Muscle layer of duodenum (tissue), 2 donors: ENCODE results near the gene PDS5A.
"Not testable (repeated sequence)": the region's sequence is repeated elsewhere in the genome, so short reads cannot be mapped to it uniquely, and the experiment has no call there.

Source experiments
- H3K27ac ChIP-seq: one replicate; pipeline ENCODE4 v1.7.0; 2013; ENCODE audit warnings: mild to moderate bottlenecking, low read length
- H3K27me3 ChIP-seq: one replicate; pipeline ENCODE4 v1.7.0; 2013; ENCODE audit warnings: low read depth, mild to moderate bottlenecking, control low read depth, low read length
- H3K36me3 ChIP-seq, 2 donors: one replicate each; pipeline ENCODE4 v1.7.0; 2013; ENCODE audit warnings: low read length in 2 of 2, control low read depth in 1 of 2, mild to moderate bottlenecking in 1 of 2; ENCODE audit not compliant: insufficient read depth in 2 of 2, control insufficient read depth in 1 of 2
- H3K4me1 ChIP-seq, 2 donors: one replicate each; pipeline ENCODE4 v1.7.0; 2013; ENCODE audit warnings: low read length in 2 of 2, mild to moderate bottlenecking in 2 of 2, control low read depth in 1 of 2, moderate library complexity in 1 of 2; ENCODE audit not compliant: insufficient read depth in 2 of 2, control insufficient read depth in 1 of 2
- H3K4me3 ChIP-seq, 2 donors: one replicate each; pipeline ENCODE4 v1.7.0; 2013; ENCODE audit warnings: low read length in 2 of 2, low read depth in 1 of 2, mild to moderate bottlenecking in 1 of 2
- H3K9me3 ChIP-seq, 2 donors: one replicate each; pipeline ENCODE4 v1.7.0; 2013; ENCODE audit warnings: low read length in 2 of 2, control low read depth in 1 of 2, mild to moderate bottlenecking in 1 of 2; ENCODE audit not compliant: control insufficient read depth in 1 of 2
- donor health status: healthy.

Gene PDS5A, protein sequence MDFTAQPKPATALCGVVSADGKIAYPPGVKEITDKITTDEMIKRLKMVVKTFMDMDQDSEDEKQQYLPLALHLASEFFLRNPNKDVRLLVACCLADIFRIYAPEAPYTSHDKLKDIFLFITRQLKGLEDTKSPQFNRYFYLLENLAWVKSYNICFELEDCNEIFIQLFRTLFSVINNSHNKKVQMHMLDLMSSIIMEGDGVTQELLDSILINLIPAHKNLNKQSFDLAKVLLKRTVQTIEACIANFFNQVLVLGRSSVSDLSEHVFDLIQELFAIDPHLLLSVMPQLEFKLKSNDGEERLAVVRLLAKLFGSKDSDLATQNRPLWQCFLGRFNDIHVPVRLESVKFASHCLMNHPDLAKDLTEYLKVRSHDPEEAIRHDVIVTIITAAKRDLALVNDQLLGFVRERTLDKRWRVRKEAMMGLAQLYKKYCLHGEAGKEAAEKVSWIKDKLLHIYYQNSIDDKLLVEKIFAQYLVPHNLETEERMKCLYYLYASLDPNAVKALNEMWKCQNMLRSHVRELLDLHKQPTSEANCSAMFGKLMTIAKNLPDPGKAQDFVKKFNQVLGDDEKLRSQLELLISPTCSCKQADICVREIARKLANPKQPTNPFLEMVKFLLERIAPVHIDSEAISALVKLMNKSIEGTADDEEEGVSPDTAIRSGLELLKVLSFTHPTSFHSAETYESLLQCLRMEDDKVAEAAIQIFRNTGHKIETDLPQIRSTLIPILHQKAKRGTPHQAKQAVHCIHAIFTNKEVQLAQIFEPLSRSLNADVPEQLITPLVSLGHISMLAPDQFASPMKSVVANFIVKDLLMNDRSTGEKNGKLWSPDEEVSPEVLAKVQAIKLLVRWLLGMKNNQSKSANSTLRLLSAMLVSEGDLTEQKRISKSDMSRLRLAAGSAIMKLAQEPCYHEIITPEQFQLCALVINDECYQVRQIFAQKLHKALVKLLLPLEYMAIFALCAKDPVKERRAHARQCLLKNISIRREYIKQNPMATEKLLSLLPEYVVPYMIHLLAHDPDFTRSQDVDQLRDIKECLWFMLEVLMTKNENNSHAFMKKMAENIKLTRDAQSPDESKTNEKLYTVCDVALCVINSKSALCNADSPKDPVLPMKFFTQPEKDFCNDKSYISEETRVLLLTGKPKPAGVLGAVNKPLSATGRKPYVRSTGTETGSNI (N-terminal part only)

DNA sequence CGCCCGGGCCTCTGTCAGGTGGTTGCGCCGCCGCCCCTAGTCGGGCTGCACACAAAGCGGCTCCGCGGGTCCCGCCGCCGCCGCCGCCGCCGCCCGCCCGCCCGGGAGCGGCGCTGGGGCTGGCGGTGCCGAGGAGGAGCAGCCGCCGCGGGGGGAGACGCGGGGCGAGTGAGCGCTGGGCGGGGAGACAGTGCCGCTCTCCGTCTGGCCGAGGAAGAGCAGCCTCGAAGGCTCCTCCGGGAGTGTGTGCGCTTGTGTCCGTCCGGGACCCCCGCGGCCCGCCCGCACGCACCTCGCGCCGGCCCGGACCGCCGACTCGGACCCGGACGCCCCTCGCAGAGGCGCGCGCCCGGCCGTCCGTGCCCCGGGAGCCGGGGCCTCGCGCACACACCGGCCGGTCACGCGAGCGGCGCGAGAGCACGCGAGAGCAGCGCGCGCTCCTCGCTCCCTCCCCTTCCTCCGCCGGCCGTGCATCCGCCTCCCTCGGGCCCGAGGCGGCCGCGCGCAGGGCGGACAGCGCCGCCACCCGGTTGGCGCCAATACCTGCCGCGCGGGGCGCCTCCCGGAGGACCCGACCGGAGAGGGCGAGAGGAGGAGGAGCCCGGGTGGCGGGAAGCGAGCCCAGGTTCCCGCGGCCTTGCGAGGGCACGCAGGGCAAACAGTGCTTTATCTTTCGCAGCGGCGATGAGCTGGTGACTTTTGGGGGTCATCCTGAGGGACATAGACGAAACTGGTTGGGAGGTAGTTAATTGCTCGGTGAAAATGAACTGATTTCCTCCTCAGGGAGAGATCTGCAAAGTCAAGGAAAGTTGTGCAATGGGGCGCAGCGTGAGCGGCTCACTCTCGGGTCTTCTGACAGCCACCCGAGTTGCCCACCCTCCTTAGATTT is at the start of gene PDS5A:
TSS of gene PDS5A (minus strand) at position 423 of the 889 bp plus-strand sequence. CDS start 1,334 bp downstream, outside the sequence.
- Histone ChIP-seq H3K27me3 (no peaks in the 10 kb centered on the region), H3K9me3 (no peaks in the 10 kb centered on the region), H3K36me3 (peaks cover 5 to 15% of the 10 kb centered on the region in 2 donors), H3K27ac (peak within 1 kb of the TSS; percentile 91), H3K4me1 (peaks cover 5 to 16% of the 10 kb centered on the region in 2 donors), H3K4me3 (peak within 1 kb of the TSS; percentile 80 to 97)

DNA sequence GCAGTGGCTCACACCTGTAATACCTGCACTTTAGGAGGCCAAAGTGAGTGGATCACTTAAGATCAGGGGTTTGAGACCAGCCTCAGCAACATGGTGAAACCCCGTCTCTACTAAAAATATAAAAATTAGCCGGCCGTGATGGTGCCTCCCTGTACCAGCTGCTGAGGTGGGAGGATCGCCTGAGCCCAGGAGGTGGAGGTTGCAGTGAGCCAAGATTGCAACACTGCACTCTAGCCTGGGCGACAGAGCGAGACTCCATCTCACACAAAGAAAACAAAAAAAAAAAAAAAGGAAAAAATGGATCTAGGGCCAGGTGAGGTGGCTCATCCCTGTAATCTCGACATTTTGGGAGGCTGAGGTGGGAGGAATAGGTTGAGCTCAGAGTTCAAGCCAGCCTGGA is 46.3 kb upstream of the PDS5A start:
- not testable (repeated sequence) for H3K9me3 ChIP-seq, H3K27me3 ChIP-seq, H3K27ac ChIP-seq, H3K4me1 ChIP-seq, H3K36me3 ChIP-seq, H3K4me3 ChIP-seq

DNA sequence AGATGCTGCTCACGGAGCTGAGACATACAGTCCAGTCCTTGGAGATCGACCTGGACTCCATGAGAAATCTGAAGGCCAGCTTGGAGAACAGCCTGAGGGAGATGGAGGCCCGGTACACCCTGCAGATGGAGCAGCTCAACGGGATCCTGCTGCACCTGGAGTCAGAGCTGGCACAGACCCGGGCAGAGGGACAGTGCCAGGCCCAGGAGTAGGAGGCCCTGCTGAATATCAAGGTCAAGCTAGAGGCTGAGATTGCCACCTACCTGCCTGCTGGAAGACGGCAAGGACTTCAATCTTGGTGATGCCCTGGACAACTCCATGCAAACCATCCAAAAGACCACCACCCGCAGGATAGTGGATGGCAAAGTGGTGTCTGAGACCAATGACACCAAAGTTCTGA is 43.4 kb upstream of the PDS5A start:
- not testable (repeated sequence) for H3K4me3 ChIP-seq, H3K27me3 ChIP-seq, H3K9me3 ChIP-seq, H3K36me3 ChIP-seq, H3K27ac ChIP-seq, H3K4me1 ChIP-seq

DNA sequence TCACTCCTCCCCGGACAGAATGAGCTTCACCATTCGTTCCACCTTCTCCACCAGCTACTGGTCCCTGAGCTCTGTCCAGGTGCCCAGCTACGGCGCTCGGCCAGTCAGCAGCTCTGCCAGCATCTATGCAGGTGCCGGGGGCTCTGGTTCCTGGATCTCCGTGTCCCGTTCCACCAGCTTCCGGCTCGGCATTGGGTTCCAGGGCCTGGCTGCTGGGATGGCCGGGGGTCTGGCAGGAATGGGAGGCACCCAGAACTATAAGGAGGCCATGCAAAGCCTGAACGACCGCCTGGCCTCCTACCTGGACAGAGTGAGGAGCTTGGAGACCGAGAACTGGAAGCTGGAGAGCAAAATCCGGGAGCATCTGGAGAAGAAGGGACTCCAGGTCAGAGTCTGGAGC is 42.5 kb upstream of the PDS5A start:
- no peak overlapping the region for H3K27ac ChIP-seq
- H3K4me1 ChIP-seq, result no peaks in the 10 kb centered on the region
- no peak overlapping the region for H3K4me3 ChIP-seq
- no peaks in the 10 kb centered on the region for H3K36me3 ChIP-seq
- no peaks in the 10 kb centered on the region for H3K9me3 ChIP-seq
- no peaks in the 10 kb centered on the region for H3K27me3 ChIP-seq

DNA sequence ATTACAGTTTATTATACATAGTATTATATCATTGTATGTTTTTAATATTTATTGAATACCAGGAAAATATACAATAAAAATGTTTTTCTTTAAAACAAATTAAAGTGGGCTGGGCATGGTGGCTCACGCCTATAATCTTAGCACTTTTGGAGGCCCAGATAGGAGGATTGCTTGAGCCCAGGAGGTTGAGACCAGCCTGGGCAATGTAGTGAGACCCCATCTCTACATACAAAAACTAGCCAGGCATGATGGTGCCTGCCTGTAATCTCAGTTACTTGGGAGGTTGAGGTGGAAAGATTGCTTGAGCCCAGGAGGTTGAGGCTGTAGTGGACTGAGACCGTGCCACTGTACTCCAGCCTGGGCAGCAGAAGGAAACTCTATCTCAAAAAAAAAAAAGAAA is 38.3 kb upstream of the PDS5A start:
- H3K4me1 ChIP-seq, result no peaks in the 10 kb centered on the region
- no peaks in the 10 kb centered on the region for H3K9me3 ChIP-seq
- H3K4me3 ChIP-seq, result no peak overlapping the region
- H3K36me3 ChIP-seq, result no peaks in the 10 kb centered on the region
- H3K27ac ChIP-seq, result no peak overlapping the region
- H3K27me3 ChIP-seq, result no peaks in the 10 kb centered on the region

DNA sequence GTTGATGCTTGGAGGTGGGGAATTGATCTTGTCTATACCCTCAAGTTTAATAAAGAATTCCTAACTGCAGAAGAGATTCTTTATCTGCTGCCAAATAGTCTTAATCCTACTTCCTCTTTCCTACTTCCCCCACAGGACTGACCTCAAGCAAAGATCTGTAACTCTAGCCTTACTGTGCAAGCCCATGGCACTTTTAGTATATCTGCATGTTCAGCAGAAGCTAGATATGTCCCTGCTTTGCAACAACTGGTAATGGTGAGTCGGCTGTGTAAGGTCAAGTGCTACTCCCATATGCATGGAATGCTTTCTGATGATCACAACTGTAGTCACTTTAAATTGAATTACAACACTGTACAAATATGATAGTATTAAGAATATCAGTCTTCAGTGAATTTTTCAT is 26.3 kb upstream of the PDS5A start:
- H3K9me3 ChIP-seq, result no peaks in the 10 kb centered on the region
- no peak overlapping the region for H3K4me3 ChIP-seq

DNA sequence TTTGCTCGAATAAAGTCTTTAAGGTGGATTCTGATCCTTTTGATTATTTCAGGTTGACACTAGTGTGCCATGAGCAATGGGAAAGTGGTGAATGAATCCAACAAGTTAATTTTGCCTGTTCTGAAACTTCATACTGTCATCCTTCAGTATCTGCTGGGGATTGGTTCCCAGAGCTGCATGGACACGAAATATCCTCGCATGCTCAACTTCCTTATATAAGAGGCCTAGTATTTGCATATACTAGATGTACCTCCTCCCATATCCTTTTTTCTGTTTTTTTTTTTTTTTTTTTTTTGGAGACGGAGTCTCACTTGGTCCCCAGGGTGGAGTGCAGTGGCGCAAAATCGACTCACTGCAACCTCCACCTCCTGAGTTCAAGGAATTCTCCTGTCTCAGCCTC is 23.0 kb upstream of the PDS5A start:
- Histone ChIP-seq H3K27ac (no peak overlapping the region), H3K27me3 (no peaks in the 10 kb centered on the region), H3K4me3 (no peak overlapping the region), H3K36me3 (no peaks in the 10 kb centered on the region), H3K9me3 (no peaks in the 10 kb centered on the region), H3K4me1 (no peaks in the 10 kb centered on the region)

More for the DNA sequence above, 26.3 kb upstream of the PDS5A start:
- H3K27me3 ChIP-seq, result no peaks in the 10 kb centered on the region
- H3K27ac ChIP-seq, result no peak overlapping the region
- H3K36me3 ChIP-seq, result no peaks in the 10 kb centered on the region
- H3K4me1 ChIP-seq, result no peaks in the 10 kb centered on the region

DNA sequence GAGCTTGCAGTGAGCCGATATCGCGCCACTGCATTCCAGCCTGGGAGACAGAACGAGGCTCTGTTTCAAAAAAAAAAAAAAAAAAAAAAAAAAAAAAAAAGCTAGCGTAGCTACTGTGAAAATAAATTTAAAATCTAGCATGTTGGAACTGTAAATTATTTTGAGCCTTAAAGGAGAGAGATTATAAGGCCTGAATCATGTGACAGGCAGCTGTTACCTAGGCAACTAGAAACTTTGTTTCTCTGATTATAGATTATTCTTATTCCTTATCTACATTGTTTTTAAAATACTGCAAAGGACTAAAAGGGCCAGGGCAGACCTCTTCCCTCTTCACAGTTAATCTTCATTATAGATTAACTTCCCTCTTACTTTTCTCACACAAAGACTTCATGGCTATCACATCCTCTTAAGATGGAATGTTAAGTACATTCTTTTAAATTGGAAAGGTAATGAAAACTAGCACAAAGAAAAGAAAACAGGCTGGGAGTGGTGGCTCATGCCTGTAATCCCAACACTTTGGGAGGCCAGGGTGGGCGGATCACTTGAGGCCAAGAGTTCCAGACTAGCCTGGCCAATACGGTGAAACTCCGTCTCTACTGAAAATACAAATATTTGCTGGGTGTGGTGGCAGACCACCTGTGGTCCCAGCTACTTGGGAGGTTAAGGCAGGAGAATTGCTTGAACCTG is 21.1 kb upstream of the PDS5A start:
- no peaks in the 10 kb centered on the region for H3K4me1 ChIP-seq
- H3K9me3 ChIP-seq, result no peaks in the 10 kb centered on the region
- no peak overlapping the region for H3K4me3 ChIP-seq
- no peaks in the 10 kb centered on the region for H3K27me3 ChIP-seq
- H3K36me3 ChIP-seq, result no peaks in the 10 kb centered on the region
- H3K27ac ChIP-seq, result no peak overlapping the region

DNA sequence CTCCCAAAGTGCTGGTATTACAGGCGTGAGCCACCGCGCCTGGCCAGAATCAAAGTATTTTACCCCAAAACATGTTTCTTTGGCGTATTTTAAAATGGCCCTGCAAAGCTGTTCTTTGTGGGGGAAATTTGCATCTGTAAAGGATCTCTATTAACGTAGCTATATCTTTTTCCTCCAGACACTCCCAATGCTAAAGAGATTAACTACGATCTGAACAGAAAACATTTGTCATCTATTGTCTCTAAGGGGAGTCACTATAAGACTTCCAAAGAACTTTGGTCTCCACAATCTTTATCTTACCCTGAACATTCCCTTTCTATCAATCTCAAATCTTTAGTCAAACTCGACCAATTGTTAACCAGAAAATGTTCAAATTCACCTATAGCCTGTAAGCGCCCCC is 19.1 kb upstream of the PDS5A start:
- H3K27ac ChIP-seq, result no peak overlapping the region
- no peaks in the 10 kb centered on the region for H3K27me3 ChIP-seq
- H3K9me3 ChIP-seq, result no peaks in the 10 kb centered on the region
- H3K4me1 ChIP-seq, result no peaks in the 10 kb centered on the region
- H3K36me3 ChIP-seq, result no peaks in the 10 kb centered on the region
- no peak overlapping the region for H3K4me3 ChIP-seq

DNA sequence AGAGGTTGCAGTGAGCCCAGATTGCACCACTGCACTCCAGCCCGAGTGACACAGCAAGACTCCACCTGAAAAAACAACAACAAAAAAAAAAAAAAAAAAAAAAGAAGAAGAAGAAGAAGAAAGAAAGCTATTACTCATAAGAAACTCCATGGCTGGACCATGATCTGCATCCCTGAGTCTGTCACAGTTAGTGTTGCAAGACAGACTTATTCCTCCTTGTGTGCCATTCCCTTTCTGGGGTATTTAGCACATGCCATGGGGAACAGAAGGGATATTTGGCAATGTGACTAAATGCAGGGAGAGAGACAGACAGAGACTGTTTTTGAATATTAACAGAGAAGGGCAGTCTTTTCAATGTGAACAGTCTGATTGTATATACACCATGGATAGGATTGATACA is 16.7 kb upstream of the PDS5A start:
- H3K27ac ChIP-seq, result no peak overlapping the region
- no peaks in the 10 kb centered on the region for H3K36me3 ChIP-seq
- H3K4me1 ChIP-seq, result no peaks in the 10 kb centered on the region
- H3K27me3 ChIP-seq, result no peaks in the 10 kb centered on the region
- H3K4me3 ChIP-seq, result no peak overlapping the region
- H3K9me3 ChIP-seq, result no peaks in the 10 kb centered on the region
